ENCODE results near the gene SALL1.

GRCh38 chr16:51181503-51181811 is 30.4 kb upstream of the SALL1 start:
- TF ChIP-seq CTCF (conservative IDR thresholded peaks at IDR 0.05; ENCODE audit: low read depth in 2 of 2) = no peak
- TF ChIP-seq POLR2AphosphoS5 (IDR thresholded peaks at IDR 0.05; ENCODE audit: low read depth) = no peak
- TF ChIP-seq CREB1 (CRISPR knock-in tag; IDR thresholded peaks at IDR 0.05; ENCODE audit: low read depth) = peak; percentile 61
- no peak for TF ChIP-seq EZH2 (IDR thresholded peaks at IDR 0.05; ENCODE audit: low read depth, unreplicated experiment)
- no peak for TF ChIP-seq REST (IDR thresholded peaks at IDR 0.05; ENCODE audit: unreplicated experiment)
- TF ChIP-seq ETS1 (IDR thresholded peaks at IDR 0.05) = peak; percentile 1; the same call in 1 of the 2 replicates
- TF ChIP-seq EZH2phosphoT487 (IDR thresholded peaks at IDR 0.05; ENCODE audit: unreplicated experiment) = no peak
- no peak for TF ChIP-seq JUNB (IDR thresholded peaks at IDR 0.05; ENCODE audit: unreplicated experiment)
- no peak for TF ChIP-seq ZNF331 (CRISPR knock-in tag; IDR thresholded peaks at IDR 0.05; ENCODE audit: low read depth)
- no peak for TF ChIP-seq ZNF114 (CRISPR knock-in tag; IDR thresholded peaks at IDR 0.05)
